Natural killer cell (primary cell): ENCODE measurements around the gene LHFPL3. TPM values are rescaled to one million over a fixed set of nuclear protein-coding genes. Genes with fewer than 3 reads are reported as not detected.
A peak's percentile ranks its signal among the peaks of the same experiment; 100 is the strongest.

Source experiments
- ATAC-seq, 3 donors: fragments of 150-1000 bp in 2 of 3; fragments of 200-7000 bp in 1 of 3; cut with Tn5 transposase; 1 replicate in 1 of 3; 2 replicates in 2 of 3; pipeline ENCODE4 v1.10.0; 2021; ENCODE audit warnings: mild to moderate bottlenecking in 2 of 3, moderate library complexity in 2 of 3
- DNase-seq, 2 donors: peaks; one replicate each; pipeline versions ENCODE4 v3.0.0 to v3.0.0-alpha.2; 2013 to 2021; ENCODE audit warnings: mixed read lengths in 1 of 2
- H3K27ac ChIP-seq: one replicate; pipeline ENCODE4 v1.5.1; 2013; ENCODE audit warnings: mild to moderate bottlenecking, low read length
- H3K27me3 ChIP-seq: one replicate; pipeline ENCODE4 v1.6.1; 2013; ENCODE audit warnings: low read length; ENCODE audit not compliant: control insufficient read depth, insufficient read depth
- H3K36me3 ChIP-seq: one replicate; pipeline ENCODE4 v1.6.1; 2013; ENCODE audit warnings: low read length; ENCODE audit not compliant: control insufficient read depth, insufficient read depth
- H3K4me1 ChIP-seq: one replicate; pipeline ENCODE4 v1.6.1; 2013; ENCODE audit warnings: low read length; ENCODE audit not compliant: control insufficient read depth, insufficient read depth
- H3K4me3 ChIP-seq: one replicate; pipeline ENCODE4 v1.5.1; 2013; ENCODE audit warnings: low read length
- H3K9me3 ChIP-seq: one replicate; pipeline ENCODE4 v1.6.1; 2013; ENCODE audit warnings: low read length; ENCODE audit not compliant: control insufficient read depth, insufficient read depth
- H3K27ac Mint-ChIP-seq, 2 donors: one replicate each; pipeline ENCODE4 v1.8.0; 2022; ENCODE audit warnings: mild to moderate bottlenecking in 2 of 2, mixed read lengths in 2 of 2, moderate library complexity in 1 of 2
- H3K27me3 Mint-ChIP-seq, 2 donors: one replicate each; pipeline ENCODE4 v1.8.0; 2022; ENCODE audit warnings: low read depth in 2 of 2, mixed read lengths in 2 of 2
- H3K36me3 Mint-ChIP-seq: one replicate; pipeline ENCODE4 v1.8.0; 2022; ENCODE audit warnings: mixed read lengths
- H3K4me1 Mint-ChIP-seq, 2 donors: one replicate each; pipeline ENCODE4 v1.8.0; 2022; ENCODE audit warnings: mixed read lengths in 2 of 2
- H3K4me3 Mint-ChIP-seq: one replicate; pipeline ENCODE4 v1.8.0; 2022; ENCODE audit warnings: mild to moderate bottlenecking, moderate library complexity, mixed read lengths
- H3K9me3 Mint-ChIP-seq, 2 donors: one replicate each; pipeline ENCODE4 v1.8.0; 2022; ENCODE audit warnings: mixed read lengths in 2 of 2
- WGBS: methylation state at CpG from one replicate; pipeline ENCODE4 v1.1.7; 2013; ENCODE audit warnings: missing lambda C conversion rate; ENCODE audit not compliant: insufficient coverage; 5-methylcytosine and 5-hydroxymethylcytosine counted together
- intact Hi-C: fragments of 100-400 bp; cut with micrococcal nuclease; formaldehyde crosslinking; loops from one replicate; pipeline ENCODE4 v1.14.2; 2022
- total RNA-seq, 4 donors: library from RNA; stranded (reverse); fragments of 120-200 nt in 1 of 4; gene quantifications; one replicate each; pipeline versions ENCODE4 v1.2.3 to v1.2.4, GENCODE V29; 2013 to 2022
- TF ChIP-seq, protein P1 (sequence below): fragments of 200-600 bp; IDR thresholded peaks from one replicate; pipeline ENCODE4 v1.8.0; 2022; ENCODE audit warnings: antibody characterized with exemption

The LHFPL3 gene
- total RNA-seq, 3 donors from 2014 or later (not counting 1 experiment from before 2014, with no cell fraction given) = not detected

GRCh38 chr7:104931181-104931781 lies 602.9 kb downstream of the LHFPL3 start:
- H3K9me3 Mint-ChIP-seq = no peaks in the 10 kb centered on the region
- H3K27me3 ChIP-seq = no peaks in the 10 kb centered on the region
- H3K4me3 Mint-ChIP-seq = no peak overlapping the region
- no peak overlapping the region for H3K4me3 ChIP-seq
- H3K9me3 ChIP-seq = no peaks in the 10 kb centered on the region
- no peaks in the 10 kb centered on the region for H3K4me1 Mint-ChIP-seq
- peak overlapping the region; percentile 37 for H3K27ac ChIP-seq
- no peak for DNase-seq
- TF ChIP-seq, protein P1, sequence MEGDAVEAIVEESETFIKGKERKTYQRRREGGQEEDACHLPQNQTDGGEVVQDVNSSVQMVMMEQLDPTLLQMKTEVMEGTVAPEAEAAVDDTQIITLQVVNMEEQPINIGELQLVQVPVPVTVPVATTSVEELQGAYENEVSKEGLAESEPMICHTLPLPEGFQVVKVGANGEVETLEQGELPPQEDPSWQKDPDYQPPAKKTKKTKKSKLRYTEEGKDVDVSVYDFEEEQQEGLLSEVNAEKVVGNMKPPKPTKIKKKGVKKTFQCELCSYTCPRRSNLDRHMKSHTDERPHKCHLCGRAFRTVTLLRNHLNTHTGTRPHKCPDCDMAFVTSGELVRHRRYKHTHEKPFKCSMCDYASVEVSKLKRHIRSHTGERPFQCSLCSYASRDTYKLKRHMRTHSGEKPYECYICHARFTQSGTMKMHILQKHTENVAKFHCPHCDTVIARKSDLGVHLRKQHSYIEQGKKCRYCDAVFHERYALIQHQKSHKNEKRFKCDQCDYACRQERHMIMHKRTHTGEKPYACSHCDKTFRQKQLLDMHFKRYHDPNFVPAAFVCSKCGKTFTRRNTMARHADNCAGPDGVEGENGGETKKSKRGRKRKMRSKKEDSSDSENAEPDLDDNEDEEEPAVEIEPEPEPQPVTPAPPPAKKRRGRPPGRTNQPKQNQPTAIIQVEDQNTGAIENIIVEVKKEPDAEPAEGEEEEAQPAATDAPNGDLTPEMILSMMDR = no peak
- intact Hi-C loops = no loop called here
- no peak for ATAC-seq
- no peak overlapping the region for H3K27ac Mint-ChIP-seq
- H3K27me3 Mint-ChIP-seq = no peaks in the 10 kb centered on the region
- H3K36me3 Mint-ChIP-seq = no peaks in the 10 kb centered on the region
- H3K36me3 ChIP-seq = no peaks in the 10 kb centered on the region
- H3K4me1 ChIP-seq = no peaks in the 10 kb centered on the region
- WGBS = 89% methylated on average over 4 of the region's 5 CpGs

GRCh38 chr7:104933022-104933421 lies 604.6 kb downstream of the LHFPL3 start:
- ATAC-seq (peak in 1 of 3 donors; percentile 24), DNase-seq (no peak)
- Mint-ChIP-seq H3K9me3 (no peaks in the 10 kb centered on the region), H3K27ac (no peak overlapping the region), H3K27me3 (no peaks in the 10 kb centered on the region), H3K36me3 (no peaks in the 10 kb centered on the region), H3K4me3 (no peak overlapping the region), H3K4me1 (no peaks in the 10 kb centered on the region)
- H3K4me1 ChIP-seq = no peaks in the 10 kb centered on the region
- TF ChIP-seq, protein P1 = no peak
- no peaks in the 10 kb centered on the region for H3K36me3 ChIP-seq
- H3K9me3 ChIP-seq = no peaks in the 10 kb centered on the region
- no peak overlapping the region for H3K4me3 ChIP-seq
- 88% methylated on average over 9 of the region's 9 CpGs for WGBS
- no peak overlapping the region for H3K27ac ChIP-seq
- no peaks in the 10 kb centered on the region for H3K27me3 ChIP-seq
- intact Hi-C loops = no loop called here

- Mint-ChIP-seq H3K36me3 (no peaks in the 10 kb centered on the region), H3K4me3 (no peak overlapping the region), H3K9me3 (no peaks in the 10 kb centered on the region), H3K27ac (no peak overlapping the region), H3K4me1 (no peaks in the 10 kb centered on the region), H3K27me3 (no peaks in the 10 kb centered on the region)
- no peak for DNase-seq
- H3K36me3 ChIP-seq = no peaks in the 10 kb centered on the region
- intact Hi-C loops = no loop called here
- no peaks in the 10 kb centered on the region for H3K9me3 ChIP-seq
- no peak overlapping the region for H3K4me3 ChIP-seq
- H3K4me1 ChIP-seq = no peaks in the 10 kb centered on the region
- WGBS = 75% methylated on average over 6 of the region's 6 CpGs
- H3K27ac ChIP-seq = no peak overlapping the region
- no peak for ATAC-seq
- TF ChIP-seq, protein P1 = no peak
- no peaks in the 10 kb centered on the region for H3K27me3 ChIP-seq
These were observed 605.2 kb downstream of the LHFPL3 start for GRCh38 chr7:104933521-104933988.

DNA sequence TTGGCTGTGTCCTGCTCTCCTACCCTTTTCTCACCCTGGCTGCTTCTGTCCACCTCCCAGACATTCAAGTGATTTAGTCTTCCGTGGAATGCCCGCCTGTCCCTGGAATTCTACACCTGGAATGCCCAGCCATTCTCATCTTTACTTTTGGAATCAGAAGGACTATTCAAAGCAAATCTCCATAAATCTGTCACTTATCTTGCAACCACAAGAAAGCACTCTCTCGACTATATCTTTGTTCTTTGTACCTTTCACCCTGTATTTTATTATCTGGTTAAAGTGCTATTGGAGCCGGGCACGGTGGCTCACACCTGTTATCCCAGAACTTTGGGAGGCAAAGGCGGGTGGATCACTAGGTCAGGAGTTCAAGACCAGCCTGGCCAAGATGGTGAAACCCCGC lies 606.3 kb downstream of the LHFPL3 start:
- Histone ChIP-seq H3K4me1 (no peaks in the 10 kb centered on the region), H3K36me3 (no peaks in the 10 kb centered on the region), H3K9me3 (no peaks in the 10 kb centered on the region), H3K4me3 (no peak overlapping the region), H3K27me3 (no peaks in the 10 kb centered on the region), H3K27ac (no peak overlapping the region)
- ATAC-seq (no peak), DNase-seq (no peak)
- Mint-ChIP-seq H3K27ac (no peak overlapping the region), H3K36me3 (no peaks in the 10 kb centered on the region), H3K4me1 (no peaks in the 10 kb centered on the region), H3K4me3 (no peak overlapping the region), H3K9me3 (no peaks in the 10 kb centered on the region), H3K27me3 (no peaks in the 10 kb centered on the region)
- TF ChIP-seq, protein P1 = no peak
- intact Hi-C loops = no loop called here
- 89% methylated on average over 7 of the region's 7 CpGs for WGBS
